ENCODE results near the gene AP2A2.

Gene AP2A2

DNA sequence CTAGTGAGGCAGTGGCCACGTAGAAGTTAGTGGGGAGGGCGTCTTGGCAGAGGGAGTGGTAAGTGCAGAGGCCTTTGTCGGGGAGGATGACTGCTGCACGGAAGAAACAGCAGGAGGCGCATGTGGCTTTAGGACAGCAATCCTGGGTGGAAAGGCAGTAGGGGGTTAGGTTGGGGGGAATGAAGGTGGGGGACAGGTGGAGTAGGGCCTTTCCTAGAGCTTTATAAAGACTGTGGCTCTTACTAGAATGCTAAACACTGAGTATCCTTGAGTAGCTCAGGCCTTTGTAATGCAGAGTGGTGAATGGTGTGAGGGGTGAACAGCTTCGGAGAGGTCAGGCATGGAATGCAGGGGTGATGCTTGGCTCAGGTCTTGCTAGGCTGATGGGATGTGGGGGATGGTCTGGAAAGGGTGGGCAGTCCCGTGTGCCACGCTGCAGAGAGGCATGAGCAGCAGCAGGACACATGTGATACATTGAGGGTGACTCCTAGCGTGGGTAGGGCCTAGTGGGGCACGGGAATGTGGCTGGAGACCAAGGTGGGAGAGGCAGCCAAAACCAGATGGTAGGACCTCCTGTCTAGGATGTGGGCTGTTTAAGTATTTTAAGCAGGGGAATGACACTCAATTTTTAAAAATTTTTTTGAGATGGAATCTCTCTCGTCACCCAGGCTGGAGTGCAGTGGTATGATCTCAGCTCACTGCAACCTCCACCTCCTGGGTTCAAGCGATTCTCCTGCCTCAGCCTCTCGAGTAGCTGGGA is 19.2 kb downstream of the AP2A2 start:
- TF ChIP-seq GATA3 (IDR thresholded peaks at IDR 0.05; ENCODE audit: low read depth, low read length) (no peak), GATA2 (IDR thresholded peaks at IDR 0.05; ENCODE audit: low read depth, low read length) (no peak)

DNA sequence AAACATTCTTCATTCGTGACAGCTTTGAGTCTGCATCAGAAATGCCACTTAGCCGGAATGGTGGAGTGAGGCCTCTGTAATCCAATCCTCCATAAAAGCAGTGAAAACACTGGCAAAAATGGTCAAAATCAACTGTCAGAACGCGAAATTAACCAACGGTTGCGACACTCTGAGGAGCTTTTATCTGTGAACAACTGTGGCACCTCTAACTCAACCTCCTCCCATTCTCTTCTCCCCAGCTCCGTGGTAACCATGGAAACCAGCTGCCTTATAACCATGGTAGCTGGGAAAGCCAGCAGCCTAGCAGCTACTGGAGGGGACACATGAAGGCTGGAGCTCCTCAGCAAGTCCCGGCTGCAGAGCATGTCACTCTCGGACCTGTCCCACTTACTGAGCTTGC is 20.3 kb downstream of the AP2A2 start:
- TF ChIP-seq GATA3 (IDR thresholded peaks at IDR 0.05; ENCODE audit: low read depth, low read length) (no peak), GATA2 (IDR thresholded peaks at IDR 0.05; ENCODE audit: low read depth, low read length) (no peak)

DNA sequence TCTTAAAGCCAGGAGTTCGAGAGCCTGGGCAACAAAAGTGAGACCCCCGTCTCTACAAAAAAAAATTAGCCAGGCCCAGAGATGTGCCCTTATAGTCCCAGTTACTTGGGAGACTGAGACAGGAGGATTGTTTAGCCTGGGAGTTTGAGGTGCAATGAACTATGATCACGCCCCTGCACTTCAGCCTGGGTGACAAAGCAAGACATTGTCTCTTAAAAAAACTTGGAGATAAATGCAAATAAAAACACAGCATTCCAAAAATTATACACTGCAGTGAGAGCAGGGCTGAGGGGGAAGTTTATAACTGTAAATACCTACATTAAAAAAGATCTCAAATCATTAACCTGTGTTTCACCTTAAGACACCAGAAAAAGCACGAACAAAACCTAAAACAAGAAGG is 22.1 kb downstream of the AP2A2 start:
- no peak for TF ChIP-seq GATA2 (IDR thresholded peaks at IDR 0.05; ENCODE audit: low read depth, low read length)
- no peak for TF ChIP-seq GATA3 (IDR thresholded peaks at IDR 0.05; ENCODE audit: low read depth, low read length)

DNA sequence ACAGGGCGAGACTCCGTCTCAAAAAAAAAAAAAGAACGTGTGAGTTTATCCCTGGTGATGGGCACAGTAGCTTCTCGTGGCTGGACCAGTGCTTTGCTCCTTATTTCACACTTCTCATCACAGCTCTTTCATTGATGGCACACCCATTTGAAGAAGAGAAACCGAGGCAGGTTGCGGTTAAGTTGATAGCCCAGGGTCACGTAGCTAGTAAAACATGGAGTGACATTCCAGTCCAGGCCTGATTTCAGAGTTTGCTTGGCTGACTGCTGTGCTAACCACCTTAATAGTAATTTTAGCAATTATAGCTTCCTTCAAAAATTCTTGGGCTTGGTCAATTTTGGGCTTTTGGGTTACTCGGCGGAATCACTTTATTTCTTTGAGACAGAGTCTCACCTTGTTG is 25.8 kb downstream of the AP2A2 start:
- TF ChIP-seq GATA3 (IDR thresholded peaks at IDR 0.05; ENCODE audit: low read depth, low read length) (no peak), GATA2 (IDR thresholded peaks at IDR 0.05; ENCODE audit: low read depth, low read length) (no peak)

DNA sequence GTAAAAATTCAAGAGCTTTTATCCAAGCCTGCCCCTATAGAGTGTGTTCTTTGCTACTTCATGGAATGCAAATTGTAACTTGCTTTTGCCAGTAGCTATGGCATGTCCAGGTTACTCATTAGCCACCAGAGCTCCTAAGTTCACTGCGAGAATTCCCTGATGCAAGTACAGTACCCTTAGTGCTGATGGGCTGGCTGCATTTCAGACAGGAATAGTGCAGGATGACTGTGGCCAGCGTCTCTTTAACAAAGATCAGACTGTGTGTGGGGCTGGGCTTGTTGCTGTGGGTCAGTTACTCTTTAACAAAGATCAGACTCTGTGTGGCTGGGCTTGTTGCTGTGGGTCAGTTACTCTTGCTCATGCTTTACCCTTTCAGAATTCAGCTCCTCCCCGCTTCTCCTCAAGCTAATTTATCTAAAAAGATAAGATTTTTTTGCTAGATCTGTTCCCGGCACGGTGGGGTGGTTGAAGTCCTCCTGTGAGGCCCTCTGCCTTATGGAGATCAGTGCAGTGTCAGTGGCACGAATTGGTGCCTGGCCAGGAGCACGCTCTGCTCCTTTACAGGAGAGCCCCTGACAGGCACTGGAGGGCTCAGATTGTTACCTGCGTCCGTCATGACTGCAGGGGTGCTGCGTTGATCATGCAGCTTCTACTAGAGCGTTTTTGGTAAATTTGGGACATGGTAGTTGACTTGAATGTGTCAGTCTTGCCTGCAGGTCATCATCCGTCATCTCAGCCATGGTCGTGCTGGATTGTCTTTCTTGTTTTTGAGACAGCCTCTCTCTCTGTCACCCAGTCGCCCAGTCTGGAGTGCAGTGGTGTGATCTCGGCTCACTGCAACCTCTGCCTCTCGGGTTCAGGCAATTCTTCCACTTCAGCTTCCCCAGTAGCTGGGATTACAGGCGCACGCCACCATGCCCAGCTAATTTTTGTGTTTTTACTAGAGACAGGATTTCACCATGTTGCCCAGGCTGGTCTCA is 27.0 kb downstream of the AP2A2 start:
- TF ChIP-seq GATA2 (IDR thresholded peaks at IDR 0.05; ENCODE audit: low read depth, low read length) (peak; percentile 36; the same call in 1 of the 2 replicates), GATA3 (IDR thresholded peaks at IDR 0.05; ENCODE audit: low read depth, low read length) (no peak)

DNA sequence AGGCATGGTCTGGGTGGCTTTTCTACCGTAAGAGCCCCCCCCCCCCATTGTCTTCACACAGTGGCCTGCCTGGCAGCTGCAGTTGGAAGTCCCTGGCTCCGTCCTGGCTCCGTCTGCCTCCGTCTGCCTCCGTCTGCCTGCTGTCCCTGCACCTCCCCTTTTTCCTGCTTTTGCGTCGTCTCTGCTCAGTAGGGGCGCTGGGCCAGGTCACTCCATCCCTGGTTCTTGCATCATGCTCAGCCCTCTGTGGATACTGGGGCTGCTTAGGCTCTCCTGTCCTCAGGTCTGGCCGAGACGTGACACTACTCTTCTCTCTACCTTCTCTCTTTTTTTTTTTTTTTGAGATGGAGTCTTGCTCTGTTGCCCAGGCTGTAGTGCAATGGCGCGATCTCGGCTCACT is 27.8 kb downstream of the AP2A2 start:
- TF ChIP-seq GATA3 (IDR thresholded peaks at IDR 0.05; ENCODE audit: low read depth, low read length) (no peak), GATA2 (IDR thresholded peaks at IDR 0.05; ENCODE audit: low read depth, low read length) (no peak)

DNA sequence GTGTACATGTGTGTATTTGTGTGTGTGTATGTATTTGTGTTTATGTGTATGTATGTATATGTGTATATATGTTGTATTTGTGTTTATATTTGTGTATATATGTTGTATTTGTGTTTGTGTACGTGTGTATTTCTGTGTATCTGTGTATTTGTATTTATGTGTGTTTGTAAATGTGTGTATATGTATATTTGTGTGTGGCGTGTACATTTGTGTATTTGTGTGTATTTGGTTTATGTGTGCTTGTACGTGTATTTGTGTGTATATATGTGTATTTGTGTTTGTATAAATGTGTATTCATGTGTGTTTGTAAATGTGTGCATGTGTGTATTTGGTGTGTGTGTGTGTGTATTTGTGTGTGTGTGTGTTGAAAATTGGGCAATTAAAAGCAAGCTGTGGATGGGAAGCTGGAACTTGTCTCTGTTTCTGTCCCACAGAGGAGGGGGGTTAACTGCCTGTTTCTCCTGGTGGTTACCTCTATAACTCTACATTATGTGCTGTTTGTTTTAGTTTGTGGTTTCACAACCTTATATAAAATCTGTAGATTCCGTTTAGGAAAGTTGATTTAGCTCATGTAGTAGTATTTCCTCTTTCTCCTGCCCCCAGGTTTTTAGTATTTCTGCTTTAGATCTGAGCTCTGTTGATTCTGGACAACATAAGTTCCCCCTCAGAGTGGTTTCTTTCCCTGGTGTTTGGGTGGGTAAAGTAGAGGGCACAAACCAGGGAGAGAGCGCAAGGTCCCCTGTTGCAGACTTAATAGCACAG is 28.9 kb downstream of the AP2A2 start:
- TF ChIP-seq GATA2 (IDR thresholded peaks at IDR 0.05; ENCODE audit: low read depth, low read length) (no peak), GATA3 (IDR thresholded peaks at IDR 0.05; ENCODE audit: low read depth, low read length) (no peak)

DNA sequence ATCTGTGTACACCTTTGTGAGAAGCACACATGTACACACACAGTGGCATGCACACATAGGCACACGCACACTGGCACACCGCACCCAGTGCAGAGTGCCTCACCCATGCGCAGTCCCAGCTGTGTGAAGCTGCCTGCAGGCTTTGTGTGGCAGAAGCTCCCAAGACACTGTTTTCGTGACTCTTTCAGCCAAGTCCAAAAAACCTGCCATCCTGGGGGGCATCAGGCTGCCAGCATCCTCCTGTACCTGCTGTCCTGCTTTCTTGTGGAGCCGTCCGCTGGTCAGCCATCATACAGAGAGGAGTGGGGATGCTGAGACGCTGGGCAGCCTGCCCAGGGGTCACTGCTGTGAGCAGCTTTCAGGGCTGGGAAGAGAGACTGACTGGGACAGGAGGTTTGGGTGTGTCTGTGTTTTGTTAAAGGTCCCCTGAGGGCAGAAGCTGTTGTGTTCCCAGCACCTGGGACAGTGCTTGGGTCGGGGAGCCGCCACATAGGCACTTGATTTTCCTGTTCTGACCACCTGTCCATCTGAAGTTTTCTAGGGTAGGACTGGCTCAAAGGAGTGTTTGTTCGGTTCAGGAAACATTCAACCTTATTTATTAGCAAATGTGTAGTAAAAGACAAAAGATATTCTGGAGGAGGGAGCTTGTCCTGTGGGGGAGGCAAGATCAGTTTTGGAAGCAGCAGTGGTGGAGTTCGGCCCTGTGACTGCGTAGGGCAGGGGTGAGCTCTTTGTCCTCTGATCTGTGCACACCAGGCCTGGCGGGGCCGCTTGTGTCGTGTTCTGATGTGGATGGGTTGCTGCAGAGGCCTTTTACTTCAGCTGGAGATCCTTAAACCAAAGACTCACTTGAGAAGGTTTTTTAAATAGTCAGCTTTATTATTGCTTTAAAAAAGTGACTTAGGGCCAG is 29.7 kb downstream of the AP2A2 start:
- TF ChIP-seq GATA3 (IDR thresholded peaks at IDR 0.05; ENCODE audit: low read depth, low read length) = no peak
- no peak for TF ChIP-seq GATA2 (IDR thresholded peaks at IDR 0.05; ENCODE audit: low read depth, low read length)

DNA sequence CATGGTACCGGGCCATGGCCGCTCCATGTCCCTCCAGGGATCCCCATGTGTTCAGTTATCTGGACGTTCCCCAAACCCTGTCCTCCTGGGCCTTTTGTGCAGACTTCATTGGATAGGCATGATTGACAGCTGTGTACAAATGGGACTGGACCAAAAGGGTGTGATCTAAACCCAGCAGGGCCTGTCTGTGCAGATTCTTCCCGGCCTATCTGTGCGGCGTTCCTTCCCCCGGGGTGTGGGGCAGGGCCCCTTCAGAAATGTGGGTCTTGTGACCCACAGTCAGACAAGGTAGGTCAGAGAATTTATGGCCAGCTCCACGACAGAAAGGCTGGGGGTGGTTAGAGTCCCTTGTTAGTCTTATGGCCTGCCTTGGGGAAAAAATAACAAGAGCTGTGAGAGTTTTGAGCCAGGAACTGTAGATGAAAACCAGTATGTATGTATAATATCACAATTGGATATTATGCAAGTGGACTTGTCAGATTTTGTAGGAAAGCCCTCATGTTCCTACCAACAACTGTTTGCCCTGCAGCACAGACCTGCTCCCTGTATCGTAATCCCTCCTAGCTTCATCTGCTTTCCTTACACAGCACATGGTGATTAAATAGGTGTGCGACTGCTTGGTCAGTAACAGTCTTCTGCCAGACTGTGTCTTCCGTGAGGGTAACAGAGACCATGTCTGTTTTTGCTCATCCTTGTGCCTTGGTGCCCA is 31.7 kb downstream of the AP2A2 start:
- TF ChIP-seq GATA2 (IDR thresholded peaks at IDR 0.05; ENCODE audit: low read depth, low read length) (no peak), GATA3 (IDR thresholded peaks at IDR 0.05; ENCODE audit: low read depth, low read length) (no peak)

DNA sequence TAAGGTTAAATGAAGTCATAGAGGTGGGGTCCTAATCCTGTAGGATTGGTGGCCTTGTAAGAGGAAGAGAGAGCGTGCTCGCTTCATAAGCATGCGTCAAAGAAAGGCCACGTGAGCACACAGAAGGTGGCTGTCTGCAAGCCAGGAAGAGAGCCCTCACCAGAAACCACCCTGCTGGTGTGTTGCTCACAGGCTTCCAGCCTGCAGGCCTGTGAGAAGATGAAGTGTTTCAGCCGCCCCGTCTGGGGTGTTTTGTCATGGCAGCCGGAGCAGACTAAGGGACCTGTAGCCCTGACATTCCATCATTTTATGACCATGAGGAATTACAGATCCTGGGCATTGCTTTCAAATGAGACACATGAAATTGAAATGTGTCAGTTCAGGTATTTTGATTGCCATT is 32.4 kb downstream of the AP2A2 start:
- TF ChIP-seq GATA2 (IDR thresholded peaks at IDR 0.05; ENCODE audit: low read depth, low read length) = no peak
- no peak for TF ChIP-seq GATA3 (IDR thresholded peaks at IDR 0.05; ENCODE audit: low read depth, low read length)

DNA sequence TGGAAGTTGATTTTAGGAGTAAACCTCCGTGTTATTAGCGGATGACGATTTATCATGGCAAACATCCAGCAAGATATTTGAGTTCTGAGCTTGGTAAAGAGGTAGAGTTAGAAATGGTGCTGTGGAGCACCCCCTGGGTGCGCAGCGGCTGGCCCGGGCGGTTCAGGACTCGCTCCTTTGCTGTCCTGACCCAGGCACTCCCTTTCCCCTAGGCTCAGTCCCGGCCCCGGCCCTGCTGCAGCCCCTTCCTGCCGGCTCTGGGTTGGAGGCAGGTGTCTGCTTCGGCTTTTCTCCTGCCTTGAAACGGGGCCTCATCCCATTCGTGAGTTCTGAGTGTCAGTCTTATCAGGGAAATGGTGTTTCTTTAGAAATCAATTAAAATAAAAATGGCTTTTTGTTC is 33.4 kb downstream of the AP2A2 start:
- TF ChIP-seq GATA3 (IDR thresholded peaks at IDR 0.05; ENCODE audit: low read depth, low read length) (no peak), GATA2 (IDR thresholded peaks at IDR 0.05; ENCODE audit: low read depth, low read length) (no peak)

DNA sequence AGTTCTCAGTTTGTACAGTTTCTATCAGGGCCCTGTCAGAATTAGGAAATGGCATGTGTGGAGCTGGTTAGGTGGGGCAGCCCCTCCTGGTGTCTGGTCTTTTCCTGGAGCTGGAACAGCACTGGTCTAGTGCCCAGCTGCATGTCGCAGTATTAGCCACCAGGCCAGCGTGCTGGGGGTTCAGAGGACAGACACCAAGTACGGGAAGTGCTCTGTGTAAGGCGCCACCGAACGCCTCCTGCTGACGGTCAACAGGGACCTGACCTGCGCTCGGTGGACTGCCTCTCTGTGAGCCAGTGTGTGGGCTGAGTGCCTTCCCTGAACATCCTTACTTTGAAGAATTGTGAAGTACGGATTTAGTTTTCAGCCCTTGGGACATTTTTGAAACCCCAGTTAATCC is 33.9 kb downstream of the AP2A2 start:
- no peak for TF ChIP-seq GATA2 (IDR thresholded peaks at IDR 0.05; ENCODE audit: low read depth, low read length)
- no peak for TF ChIP-seq GATA3 (IDR thresholded peaks at IDR 0.05; ENCODE audit: low read depth, low read length)

Measured in SH-SY5Y (cell line).